Loucy (cell line): Measurements from ENCODE around the gene POP4.

Experiments used
- H2AFZ ChIP-seq: fragments of 200-600 bp; sonication (generic); 2 replicates; pipeline ENCODE4 v1.6.0; 2016; ENCODE audit warnings: antibody characterized with exemption, mild to moderate bottlenecking, low read length, moderate library complexity
- H3F3A ChIP-seq: fragments of 200-600 bp; 2 replicates; pipeline ENCODE4 v1.6.0; 2016; ENCODE audit warnings: antibody characterized with exemption, low read depth, mild to moderate bottlenecking
- H3K27me3 ChIP-seq: fragments of 200-600 bp; sonication (generic); 2 replicates; pipeline ENCODE4 v1.6.1; 2014; ENCODE audit warnings: low read length, mild to moderate bottlenecking; ENCODE audit not compliant: insufficient read depth, poor library complexity, severe bottlenecking
- H3K36me3 ChIP-seq: fragments of 200-600 bp; sonication (generic); 2 replicates; pipeline ENCODE4 v1.6.1; 2016; ENCODE audit warnings: low read length; ENCODE audit not compliant: insufficient read depth
- H3K4me1 ChIP-seq: fragments of 200-600 bp; sonication (generic); 2 replicates; pipeline ENCODE4 v1.5.1; 2014; ENCODE audit warnings: low read length, mild to moderate bottlenecking; ENCODE audit not compliant: insufficient read depth, poor library complexity, severe bottlenecking
- H3K4me2 ChIP-seq: fragments of 200-600 bp; sonication (generic); 2 replicates; pipeline ENCODE4 v1.6.0; 2014; ENCODE audit warnings: antibody characterized with exemption, low read length, low read depth, mild to moderate bottlenecking; ENCODE audit not compliant: poor library complexity, severe bottlenecking
- H3K4me3 ChIP-seq: fragments of 200-600 bp; sonication (generic); 2 replicates; pipeline ENCODE4 v1.5.1; 2014; ENCODE audit warnings: low read length, mild to moderate bottlenecking, mixed read lengths; ENCODE audit not compliant: poor library complexity, severe bottlenecking
- H3K79me2 ChIP-seq: fragments of 200-600 bp; sonication (generic); 2 replicates; pipeline ENCODE4 v1.6.1; 2014; ENCODE audit warnings: low read length; ENCODE audit not compliant: insufficient read depth
- H3K9ac ChIP-seq: fragments of 200-600 bp; sonication (generic); 2 replicates; pipeline ENCODE4 v1.6.0; 2014; ENCODE audit warnings: mild to moderate bottlenecking, low read depth, low read length, moderate library complexity; ENCODE audit not compliant: poor library complexity, severe bottlenecking
- H3K9me2 ChIP-seq: fragments of 200-600 bp; sonication (generic); replicated peaks from 2 replicates; pipeline ENCODE4 v1.6.1; 2016; ENCODE audit warnings: low read depth, low read length, mixed read lengths
- H3K9me3 ChIP-seq: fragments of 200-600 bp; sonication (generic); 2 replicates; pipeline ENCODE4 v1.6.1; 2014; ENCODE audit warnings: mild to moderate bottlenecking, antibody characterized with exemption, low read length, low read depth; ENCODE audit not compliant: insufficient read depth
- H4K20me1 ChIP-seq: fragments of 200-600 bp; sonication (generic); 2 replicates; pipeline ENCODE4 v1.6.0; 2014; ENCODE audit warnings: antibody characterized with exemption, low read length, mild to moderate bottlenecking; ENCODE audit not compliant: insufficient read depth, poor library complexity, severe bottlenecking
- CTCF ChIP-seq: fragments of 200-600 bp; sonication (generic); conservative IDR thresholded peaks from 2 replicates; pipeline ENCODE4 v1.5.1; 2014; ENCODE audit warnings: mild to moderate bottlenecking, antibody characterized with exemption, low read length
- EZH2phosphoT487 ChIP-seq: fragments of 200-600 bp; IDR thresholded peaks from 2 replicates; pipeline ENCODE4 v1.6.1; 2018; ENCODE audit warnings: antibody characterized with exemption, mild to moderate bottlenecking, moderate library complexity, borderline replicate concordance

POP4 gene

GRCh38 chr19:29617366-29618266, 11.5 kb downstream of the POP4 start:
- H3K4me3 ChIP-seq: no peak overlapping the region
- TF ChIP-seq CTCF (no peak), EZH2phosphoT487 (no peak)
- no peaks in the 10 kb centered on the region for H4K20me1 ChIP-seq
- no peaks in the 10 kb centered on the region for H3K9me2 ChIP-seq
- no peak overlapping the region for H3K9ac ChIP-seq
- no peaks in the 10 kb centered on the region for H3K27me3 ChIP-seq
- no peak overlapping the region for H2AFZ ChIP-seq
- peaks cover 23% of the 10 kb centered on the region; the same call in 1 of the 2 replicates for H3K36me3 ChIP-seq
- H3K9me3 ChIP-seq: no peaks in the 10 kb centered on the region
- no peaks in the 10 kb centered on the region for H3F3A ChIP-seq
- peaks cover 22% of the 10 kb centered on the region for H3K4me1 ChIP-seq
- no peaks in the 10 kb centered on the region for H3K79me2 ChIP-seq
- H3K4me2 ChIP-seq: no peak overlapping the region

GRCh38 chr19:29618434-29618833, 12.4 kb downstream of the POP4 start:
- Histone ChIP-seq H3K9ac (no peak overlapping the region), H3K4me2 (no peak overlapping the region), H3F3A (no peaks in the 10 kb centered on the region), H3K27me3 (no peaks in the 10 kb centered on the region), H3K4me1 (peaks cover 22% of the 10 kb centered on the region), H3K36me3 (peaks cover 15% of the 10 kb centered on the region; the same call in 1 of the 2 replicates), H3K4me3 (no peak overlapping the region), H3K9me2 (no peaks in the 10 kb centered on the region), H3K9me3 (no peaks in the 10 kb centered on the region), H2AFZ (no peak overlapping the region), H3K79me2 (no peaks in the 10 kb centered on the region), H4K20me1 (no peaks in the 10 kb centered on the region)
- no peak for TF ChIP-seq EZH2phosphoT487
- no peak for TF ChIP-seq CTCF

GRCh38 chr19:29618871-29619270, 12.8 kb downstream of the POP4 start:
- Histone ChIP-seq H3F3A (no peaks in the 10 kb centered on the region), H4K20me1 (no peaks in the 10 kb centered on the region), H3K4me3 (no peak overlapping the region), H3K4me1 (peaks cover 22% of the 10 kb centered on the region), H3K9ac (no peak overlapping the region), H3K9me3 (no peaks in the 10 kb centered on the region), H3K79me2 (no peaks in the 10 kb centered on the region), H3K9me2 (no peaks in the 10 kb centered on the region), H3K27me3 (no peaks in the 10 kb centered on the region), H2AFZ (no peak overlapping the region), H3K4me2 (no peak overlapping the region), H3K36me3 (peaks cover 11% of the 10 kb centered on the region; the same call in 1 of the 2 replicates)
- TF ChIP-seq CTCF (no peak), EZH2phosphoT487 (no peak)
